HEK293 (cell line): Measurements from ENCODE around the gene KCP.

Experiments
- HOXA7 ChIP-seq: sonication (generic); formaldehyde crosslinking; IDR thresholded peaks from 2 replicates; pipeline ENCODE4 v1.8.1; 2022; ENCODE audit warnings: missing genetic modification reagents, borderline replicate concordance
- KLF8 ChIP-seq: fragments of 450-650 bp; formaldehyde crosslinking; IDR thresholded peaks from 2 replicates; pipeline ENCODE4 v1.5.1; 2016; ENCODE audit warnings: missing biosample characterization, missing genetic modification characterization
- KLF9 ChIP-seq: fragments of 450-650 bp; formaldehyde crosslinking; IDR thresholded peaks from 2 replicates; pipeline ENCODE4 v1.5.1; 2016; ENCODE audit warnings: missing biosample characterization, missing genetic modification characterization, low read depth
- PRDM1 ChIP-seq: fragments of 450-650 bp; formaldehyde crosslinking; IDR thresholded peaks from 2 replicates; pipeline ENCODE4; 2016; ENCODE audit warnings: missing biosample characterization, missing genetic modification characterization
- SP7 ChIP-seq: fragments of 450-650 bp; formaldehyde crosslinking; IDR thresholded peaks from 2 replicates; pipeline ENCODE4 v1.5.1; 2016; ENCODE audit warnings: missing biosample characterization, missing genetic modification characterization
- YY1 ChIP-seq: fragments of 450-650 bp; formaldehyde crosslinking; IDR thresholded peaks from 2 replicates; pipeline ENCODE4 v1.5.1; 2018; ENCODE audit warnings: missing biosample characterization, missing genetic modification characterization
- ZNF146 ChIP-seq: fragments of 450-650 bp; formaldehyde crosslinking; IDR thresholded peaks from 2 replicates; pipeline ENCODE4 v1.5.1; 2016; ENCODE audit warnings: missing biosample characterization, missing genetic modification characterization
- ZNF175 ChIP-seq: fragments of 450-650 bp; formaldehyde crosslinking; IDR thresholded peaks from 2 replicates; pipeline ENCODE4 v1.5.1; 2016; ENCODE audit warnings: missing biosample characterization, missing genetic modification characterization
- ZNF214 ChIP-seq: fragments of 450-650 bp; formaldehyde crosslinking; IDR thresholded peaks from 2 replicates; pipeline ENCODE4 v1.5.1; 2017; ENCODE audit warnings: missing biosample characterization, mild to moderate bottlenecking, missing genetic modification characterization, borderline replicate concordance
- ZNF324 ChIP-seq: fragments of 450-650 bp; formaldehyde crosslinking; IDR thresholded peaks from 2 replicates; pipeline ENCODE4 v1.5.1; 2016; ENCODE audit warnings: missing biosample characterization, missing genetic modification characterization
- ZNF555 ChIP-seq: fragments of 450-650 bp; formaldehyde crosslinking; conservative IDR thresholded peaks from 2 replicates; pipeline ENCODE4 v1.5.1; 2017; ENCODE audit warnings: missing biosample characterization, mild to moderate bottlenecking, missing genetic modification characterization, inconsistent platforms
- ZNF558 ChIP-seq: fragments of 450-650 bp; formaldehyde crosslinking; IDR thresholded peaks from 2 replicates; pipeline ENCODE4 v1.5.1; 2016; ENCODE audit warnings: missing biosample characterization, missing genetic modification characterization
- ZNF623 ChIP-seq: fragments of 450-650 bp; formaldehyde crosslinking; IDR thresholded peaks from 2 replicates; pipeline ENCODE4 v1.5.1; 2016; ENCODE audit warnings: missing biosample characterization, missing genetic modification characterization
- ZNF664 ChIP-seq: fragments of 450-650 bp; formaldehyde crosslinking; IDR thresholded peaks from 2 replicates; pipeline ENCODE4 v1.5.1; 2016; ENCODE audit warnings: missing biosample characterization, missing genetic modification characterization
- TF ChIP-seq, protein P1 (sequence below): fragments of 450-650 bp; IDR thresholded peaks from 2 replicates; pipeline ENCODE4 v1.5.1; 2018; ENCODE audit warnings: missing biosample characterization, mild to moderate bottlenecking, missing genetic modification characterization
- TF ChIP-seq, protein P2 (sequence below): fragments of 450-650 bp; formaldehyde crosslinking; IDR thresholded peaks from 2 replicates; pipeline ENCODE4 v1.5.1; 2016; ENCODE audit warnings: missing biosample characterization, missing genetic modification characterization
- TF ChIP-seq, protein P3 (sequence below): fragments of 450-650 bp; formaldehyde crosslinking; IDR thresholded peaks from 2 replicates; pipeline ENCODE4 v1.5.1; 2016; ENCODE audit warnings: missing biosample characterization, missing genetic modification characterization, borderline replicate concordance
- TF ChIP-seq, protein P4 (sequence below): fragments of 450-650 bp; formaldehyde crosslinking; IDR thresholded peaks from 2 replicates; pipeline ENCODE4 v1.5.1; 2016; ENCODE audit warnings: missing biosample characterization, missing genetic modification characterization
- TF ChIP-seq, protein P5 (sequence below): fragments of 450-650 bp; formaldehyde crosslinking; IDR thresholded peaks from 2 replicates; pipeline ENCODE4 v1.5.1; 2016; ENCODE audit warnings: missing biosample characterization, missing genetic modification characterization
- TF ChIP-seq, protein P6 (sequence below): fragments of 450-650 bp; formaldehyde crosslinking; IDR thresholded peaks from 2 replicates; pipeline ENCODE4 v1.5.1; 2017; ENCODE audit warnings: missing biosample characterization, mild to moderate bottlenecking, missing genetic modification characterization, moderate library complexity

Gene KCP

DNA sequence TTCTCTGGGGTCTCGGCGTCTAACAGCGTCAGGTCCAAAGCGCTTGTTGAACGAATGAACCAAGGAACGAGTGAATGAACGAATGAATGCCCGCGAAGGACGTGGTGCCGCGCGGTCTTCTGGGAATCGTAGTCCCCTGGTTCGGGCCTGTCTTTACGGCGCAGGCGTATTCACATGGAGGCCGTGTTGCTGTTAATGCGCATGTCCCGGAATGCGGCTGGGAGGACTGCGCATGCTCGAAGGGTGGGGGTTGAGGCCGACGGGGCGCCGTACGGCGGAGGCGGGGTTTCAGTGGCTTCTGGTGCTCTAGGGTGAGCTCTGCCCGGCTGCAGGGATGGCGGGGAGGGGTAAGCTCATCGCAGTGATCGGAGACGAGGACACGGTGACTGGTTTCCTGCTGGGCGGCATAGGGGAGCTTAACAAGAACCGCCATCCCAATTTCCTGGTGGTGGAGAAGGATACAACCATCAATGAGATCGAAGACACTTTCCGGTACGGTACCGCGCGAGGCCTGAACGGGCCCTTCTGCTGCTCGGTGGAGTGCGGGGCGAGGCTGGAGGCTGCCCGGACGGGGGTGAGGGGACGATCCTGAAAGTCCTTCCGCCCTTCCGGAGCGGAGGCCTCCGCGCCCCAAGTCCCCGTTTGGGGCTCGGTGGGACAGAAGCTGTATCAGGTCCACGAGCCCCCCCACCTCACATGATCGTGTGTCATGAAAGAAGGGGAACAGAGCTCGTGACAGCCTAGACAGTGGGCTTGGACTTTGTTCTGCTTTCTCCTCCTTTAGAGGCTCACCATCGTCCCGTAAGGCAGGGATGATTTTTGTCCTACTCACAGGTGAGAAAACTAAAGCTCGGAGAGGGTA is 47.7 kb downstream of the KCP start, which contains the start of gene ATP6V1F (continued):
- TF ChIP-seq, protein P1, sequence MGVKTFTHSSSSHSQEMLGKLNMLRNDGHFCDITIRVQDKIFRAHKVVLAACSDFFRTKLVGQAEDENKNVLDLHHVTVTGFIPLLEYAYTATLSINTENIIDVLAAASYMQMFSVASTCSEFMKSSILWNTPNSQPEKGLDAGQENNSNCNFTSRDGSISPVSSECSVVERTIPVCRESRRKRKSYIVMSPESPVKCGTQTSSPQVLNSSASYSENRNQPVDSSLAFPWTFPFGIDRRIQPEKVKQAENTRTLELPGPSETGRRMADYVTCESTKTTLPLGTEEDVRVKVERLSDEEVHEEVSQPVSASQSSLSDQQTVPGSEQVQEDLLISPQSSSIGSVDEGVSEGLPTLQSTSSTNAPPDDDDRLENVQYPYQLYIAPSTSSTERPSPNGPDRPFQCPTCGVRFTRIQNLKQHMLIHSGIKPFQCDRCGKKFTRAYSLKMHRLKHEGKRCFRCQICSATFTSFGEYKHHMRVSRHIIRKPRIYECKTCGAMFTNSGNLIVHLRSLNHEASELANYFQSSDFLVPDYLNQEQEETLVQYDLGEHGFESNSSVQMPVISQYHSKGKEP (tag by site-specific recombination): no peak
- no peak for TF ChIP-seq ZNF175 (tag by site-specific recombination)
- no peak for TF ChIP-seq ZNF214 (tag by site-specific recombination)
- TF ChIP-seq SP7 (tag by site-specific recombination): peak; percentile 63; the same call in 1 of the 2 replicates
- peak; percentile 79 for TF ChIP-seq KLF8 (tag by site-specific recombination)
- no peak for TF ChIP-seq ZNF146
- peak; percentile 33; the same call in 1 of the 2 replicates for TF ChIP-seq YY1 (tag by site-specific recombination)
- TF ChIP-seq, protein P2, sequence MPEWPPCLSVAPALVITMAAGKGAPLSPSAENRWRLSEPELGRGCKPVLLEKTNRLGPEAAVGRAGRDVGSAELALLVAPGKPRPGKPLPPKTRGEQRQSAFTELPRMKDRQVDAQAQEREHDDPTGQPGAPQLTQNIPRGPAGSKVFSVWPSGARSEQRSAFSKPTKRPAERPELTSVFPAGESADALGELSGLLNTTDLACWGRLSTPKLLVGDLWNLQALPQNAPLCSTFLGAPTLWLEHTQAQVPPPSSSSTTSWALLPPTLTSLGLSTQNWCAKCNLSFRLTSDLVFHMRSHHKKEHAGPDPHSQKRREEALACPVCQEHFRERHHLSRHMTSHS (tag by site-specific recombination): no peak
- no peak for TF ChIP-seq ZNF623 (tag by site-specific recombination)
- no peak; the same call in 1 of the 2 replicates for TF ChIP-seq KLF9 (tag by site-specific recombination)
- no peak for TF ChIP-seq ZNF558 (tag by site-specific recombination)
- no peak for TF ChIP-seq ZNF555
- TF ChIP-seq, protein P3, sequence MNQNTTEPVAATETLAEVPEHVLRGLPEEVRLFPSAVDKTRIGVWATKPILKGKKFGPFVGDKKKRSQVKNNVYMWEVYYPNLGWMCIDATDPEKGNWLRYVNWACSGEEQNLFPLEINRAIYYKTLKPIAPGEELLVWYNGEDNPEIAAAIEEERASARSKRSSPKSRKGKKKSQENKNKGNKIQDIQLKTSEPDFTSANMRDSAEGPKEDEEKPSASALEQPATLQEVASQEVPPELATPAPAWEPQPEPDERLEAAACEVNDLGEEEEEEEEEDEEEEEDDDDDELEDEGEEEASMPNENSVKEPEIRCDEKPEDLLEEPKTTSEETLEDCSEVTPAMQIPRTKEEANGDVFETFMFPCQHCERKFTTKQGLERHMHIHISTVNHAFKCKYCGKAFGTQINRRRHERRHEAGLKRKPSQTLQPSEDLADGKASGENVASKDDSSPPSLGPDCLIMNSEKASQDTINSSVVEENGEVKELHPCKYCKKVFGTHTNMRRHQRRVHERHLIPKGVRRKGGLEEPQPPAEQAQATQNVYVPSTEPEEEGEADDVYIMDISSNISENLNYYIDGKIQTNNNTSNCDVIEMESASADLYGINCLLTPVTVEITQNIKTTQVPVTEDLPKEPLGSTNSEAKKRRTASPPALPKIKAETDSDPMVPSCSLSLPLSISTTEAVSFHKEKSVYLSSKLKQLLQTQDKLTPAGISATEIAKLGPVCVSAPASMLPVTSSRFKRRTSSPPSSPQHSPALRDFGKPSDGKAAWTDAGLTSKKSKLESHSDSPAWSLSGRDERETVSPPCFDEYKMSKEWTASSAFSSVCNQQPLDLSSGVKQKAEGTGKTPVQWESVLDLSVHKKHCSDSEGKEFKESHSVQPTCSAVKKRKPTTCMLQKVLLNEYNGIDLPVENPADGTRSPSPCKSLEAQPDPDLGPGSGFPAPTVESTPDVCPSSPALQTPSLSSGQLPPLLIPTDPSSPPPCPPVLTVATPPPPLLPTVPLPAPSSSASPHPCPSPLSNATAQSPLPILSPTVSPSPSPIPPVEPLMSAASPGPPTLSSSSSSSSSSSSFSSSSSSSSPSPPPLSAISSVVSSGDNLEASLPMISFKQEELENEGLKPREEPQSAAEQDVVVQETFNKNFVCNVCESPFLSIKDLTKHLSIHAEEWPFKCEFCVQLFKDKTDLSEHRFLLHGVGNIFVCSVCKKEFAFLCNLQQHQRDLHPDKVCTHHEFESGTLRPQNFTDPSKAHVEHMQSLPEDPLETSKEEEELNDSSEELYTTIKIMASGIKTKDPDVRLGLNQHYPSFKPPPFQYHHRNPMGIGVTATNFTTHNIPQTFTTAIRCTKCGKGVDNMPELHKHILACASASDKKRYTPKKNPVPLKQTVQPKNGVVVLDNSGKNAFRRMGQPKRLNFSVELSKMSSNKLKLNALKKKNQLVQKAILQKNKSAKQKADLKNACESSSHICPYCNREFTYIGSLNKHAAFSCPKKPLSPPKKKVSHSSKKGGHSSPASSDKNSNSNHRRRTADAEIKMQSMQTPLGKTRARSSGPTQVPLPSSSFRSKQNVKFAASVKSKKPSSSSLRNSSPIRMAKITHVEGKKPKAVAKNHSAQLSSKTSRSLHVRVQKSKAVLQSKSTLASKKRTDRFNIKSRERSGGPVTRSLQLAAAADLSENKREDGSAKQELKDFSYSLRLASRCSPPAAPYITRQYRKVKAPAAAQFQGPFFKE (tag by site-specific recombination): no peak
- TF ChIP-seq, protein P4, sequence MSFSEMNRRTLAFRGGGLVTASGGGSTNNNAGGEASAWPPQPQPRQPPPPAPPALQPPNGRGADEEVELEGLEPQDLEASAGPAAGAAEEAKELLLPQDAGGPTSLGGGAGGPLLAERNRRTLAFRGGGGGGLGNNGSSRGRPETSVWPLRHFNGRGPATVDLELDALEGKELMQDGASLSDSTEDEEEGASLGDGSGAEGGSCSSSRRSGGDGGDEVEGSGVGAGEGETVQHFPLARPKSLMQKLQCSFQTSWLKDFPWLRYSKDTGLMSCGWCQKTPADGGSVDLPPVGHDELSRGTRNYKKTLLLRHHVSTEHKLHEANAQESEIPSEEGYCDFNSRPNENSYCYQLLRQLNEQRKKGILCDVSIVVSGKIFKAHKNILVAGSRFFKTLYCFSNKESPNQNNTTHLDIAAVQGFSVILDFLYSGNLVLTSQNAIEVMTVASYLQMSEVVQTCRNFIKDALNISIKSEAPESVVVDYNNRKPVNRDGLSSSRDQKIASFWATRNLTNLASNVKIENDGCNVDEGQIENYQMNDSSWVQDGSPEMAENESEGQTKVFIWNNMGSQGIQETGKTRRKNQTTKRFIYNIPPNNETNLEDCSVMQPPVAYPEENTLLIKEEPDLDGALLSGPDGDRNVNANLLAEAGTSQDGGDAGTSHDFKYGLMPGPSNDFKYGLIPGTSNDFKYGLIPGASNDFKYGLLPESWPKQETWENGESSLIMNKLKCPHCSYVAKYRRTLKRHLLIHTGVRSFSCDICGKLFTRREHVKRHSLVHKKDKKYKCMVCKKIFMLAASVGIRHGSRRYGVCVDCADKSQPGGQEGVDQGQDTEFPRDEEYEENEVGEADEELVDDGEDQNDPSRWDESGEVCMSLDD (tag by site-specific recombination): peak; percentile 77
- TF ChIP-seq HOXA7 (CRISPR knock-in tag): no peak
- TF ChIP-seq, protein P5, sequence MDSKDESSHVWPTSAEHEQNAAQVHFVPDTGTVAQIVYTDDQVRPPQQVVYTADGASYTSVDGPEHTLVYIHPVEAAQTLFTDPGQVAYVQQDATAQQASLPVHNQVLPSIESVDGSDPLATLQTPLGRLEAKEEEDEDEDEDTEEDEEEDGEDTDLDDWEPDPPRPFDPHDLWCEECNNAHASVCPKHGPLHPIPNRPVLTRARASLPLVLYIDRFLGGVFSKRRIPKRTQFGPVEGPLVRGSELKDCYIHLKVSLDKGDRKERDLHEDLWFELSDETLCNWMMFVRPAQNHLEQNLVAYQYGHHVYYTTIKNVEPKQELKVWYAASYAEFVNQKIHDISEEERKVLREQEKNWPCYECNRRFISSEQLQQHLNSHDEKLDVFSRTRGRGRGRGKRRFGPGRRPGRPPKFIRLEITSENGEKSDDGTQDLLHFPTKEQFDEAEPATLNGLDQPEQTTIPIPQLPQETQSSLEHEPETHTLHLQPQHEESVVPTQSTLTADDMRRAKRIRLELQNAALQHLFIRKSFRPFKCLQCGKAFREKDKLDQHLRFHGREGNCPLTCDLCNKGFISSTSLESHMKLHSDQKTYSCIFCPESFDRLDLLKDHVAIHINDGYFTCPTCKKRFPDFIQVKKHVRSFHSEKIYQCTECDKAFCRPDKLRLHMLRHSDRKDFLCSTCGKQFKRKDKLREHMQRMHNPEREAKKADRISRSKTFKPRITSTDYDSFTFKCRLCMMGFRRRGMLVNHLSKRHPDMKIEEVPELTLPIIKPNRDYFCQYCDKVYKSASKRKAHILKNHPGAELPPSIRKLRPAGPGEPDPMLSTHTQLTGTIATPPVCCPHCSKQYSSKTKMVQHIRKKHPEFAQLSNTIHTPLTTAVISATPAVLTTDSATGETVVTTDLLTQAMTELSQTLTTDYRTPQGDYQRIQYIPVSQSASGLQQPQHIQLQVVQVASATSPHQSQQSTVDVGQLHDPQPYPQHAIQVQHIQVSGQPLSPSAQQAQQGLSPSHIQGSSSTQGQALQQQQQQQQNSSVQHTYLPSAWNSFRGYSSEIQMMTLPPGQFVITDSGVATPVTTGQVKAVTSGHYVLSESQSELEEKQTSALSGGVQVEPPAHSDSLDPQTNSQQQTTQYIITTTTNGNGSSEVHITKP (tag by site-specific recombination): peak; percentile 51
- TF ChIP-seq ZNF324: peak; percentile 57
- TF ChIP-seq PRDM1 (tag by site-specific recombination): no peak
- TF ChIP-seq, protein P6, sequence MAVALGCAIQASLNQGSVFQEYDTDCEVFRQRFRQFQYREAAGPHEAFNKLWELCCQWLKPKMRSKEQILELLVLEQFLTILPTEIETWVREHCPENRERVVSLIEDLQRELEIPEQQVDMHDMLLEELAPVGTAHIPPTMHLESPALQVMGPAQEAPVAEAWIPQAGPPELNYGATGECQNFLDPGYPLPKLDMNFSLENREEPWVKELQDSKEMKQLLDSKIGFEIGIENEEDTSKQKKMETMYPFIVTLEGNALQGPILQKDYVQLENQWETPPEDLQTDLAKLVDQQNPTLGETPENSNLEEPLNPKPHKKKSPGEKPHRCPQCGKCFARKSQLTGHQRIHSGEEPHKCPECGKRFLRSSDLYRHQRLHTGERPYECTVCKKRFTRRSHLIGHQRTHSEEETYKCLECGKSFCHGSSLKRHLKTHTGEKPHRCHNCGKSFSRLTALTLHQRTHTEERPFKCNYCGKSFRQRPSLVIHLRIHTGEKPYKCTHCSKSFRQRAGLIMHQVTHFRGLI: 0 out of 2 replicates have a peak, but pooled peaks have one; percentile 27
- no peak for TF ChIP-seq ZNF664
- TF ChIP-seq, all 188 proteins: peak for 55
